Ovary (tissue), 9 donors: ENCODE measurements around the gene SCAPER. TPM values are rescaled to one million over a fixed set of nuclear protein-coding genes. Genes with fewer than 3 reads are reported as not detected.

Experiments used
- DNase-seq, 5 donors: peaks; one replicate each; pipeline ENCODE4 v3.0.0-alpha.2; 2019 to 2020
- H3K27ac ChIP-seq, 2 donors: fragments of 200-600 bp; one replicate each; pipeline versions ENCODE4 v1.5.1 to v1.8.0; 2019 to 2022
- H3K27me3 ChIP-seq: fragments of 200-600 bp; one replicate; pipeline ENCODE4 v1.8.0; 2022
- H3K36me3 ChIP-seq: fragments of 200-600 bp; sonication (generic); one replicate; pipeline ENCODE4 v1.5.1; 2019
- H3K4me1 ChIP-seq: one replicate; pipeline ENCODE4 v1.8.1; 2013; ENCODE audit warnings: mild to moderate bottlenecking, moderate library complexity; ENCODE audit not compliant: insufficient read depth
- H3K4me3 ChIP-seq: fragments of 200-600 bp; sonication (generic); one replicate; pipeline ENCODE4 v1.5.1; 2017
- H3K9me3 ChIP-seq, 2 donors: fragments of 200-600 bp in 1 of 2; sonication (generic) in 1 of 2; one replicate each; pipeline versions ENCODE4 v1.5.1 to v1.8.1; 2013 to 2019; ENCODE audit warnings: mild to moderate bottlenecking in 1 of 2, moderate library complexity in 1 of 2
- CTCF ChIP-seq, 3 donors: fragments of 450-650 bp in 2 of 3; fragments of 200-600 bp in 1 of 3; IDR thresholded peaks; one replicate each; pipeline versions ENCODE4 v1.5.1 to v1.8.0; 2016 to 2022; ENCODE audit warnings: antibody characterized with exemption in 3 of 3, mild to moderate bottlenecking in 1 of 3
- EP300 ChIP-seq: sonication (generic); formaldehyde crosslinking; IDR thresholded peaks from one replicate; pipeline ENCODE4 v1.6.1; 2017; ENCODE audit warnings: antibody characterized with exemption
- POLR2A ChIP-seq: fragments of 450-650 bp; IDR thresholded peaks from one replicate; pipeline ENCODE4 v1.6.1; 2017; ENCODE audit warnings: antibody characterized with exemption, mild to moderate bottlenecking, moderate library complexity
- WGBS, 3 donors: extraction: QIAGEN DNeasy Blood & Tissue Kit in 1 of 3; methylation state at CpG; one replicate each; pipeline versions ENCODE4 v1.1.5 to v1.1.7; 2013 to 2017; 5-methylcytosine and 5-hydroxymethylcytosine counted together
- intact Hi-C, 4 donors: fragments of 100-400 bp; cut with DNase I; formaldehyde crosslinking; loops; one replicate each; pipeline versions ENCODE4 v1.11.0 to v1.15.1; 2022 to 2023
- polyA plus RNA-seq, 2 donors: library from polyadenylated mRNA; stranded (reverse); fragments of 200-250 nt in 1 of 2; fragments of 350-450 nt in 1 of 2; fragmentation: Illumina TruSeq in 1 of 2; extraction: RNeasy Lipid Tissue Mini Kit (QIAGEN cat#74804) in 1 of 2; gene quantifications; one replicate each; pipeline ENCODE4 v1.2.3, GENCODE V29; 2013 to 2014
- total RNA-seq, 7 donors: library from RNA; depleted of rRNA in 2 of 7; stranded (reverse); fragments of >200 nt in 2 of 7; fragmentation: NEBNext Ultra II Directional in 3 of 7; extraction: Animal tissue kit (Norgen Biotek cat#: 25700) in 3 of 7; gene quantifications; one replicate each; pipeline versions ENCODE4 v1.1.0 to v1.2.4, GENCODE V29; 2016 to 2023
- donor health status: DM: no; HTN: no; CAD: no; lungs with moderate emphysema.
- donor health status: DM: no; HTN: no; CAD: no.
- donor health status: Bipolar disorder and iron deficiency.
- donor health status: DM: yes; HTN: yes; CAD: no.
- donor health status: DM: no; HTN: no; CAD: no.
- donor health status: DM: yes; HTN: yes; CAD: no.

The SCAPER gene
- total and polyA plus RNA-seq, 9 donors, result 13.7 to 45.8 (median 27.9) TPM

- Histone ChIP-seq H3K4me3 (no peak overlapping the region), H3K9me3 (no peaks in the 10 kb centered on the region), H3K27ac (no peak overlapping the region), H3K36me3 (no peaks in the 10 kb centered on the region), H3K4me1 (no peaks in the 10 kb centered on the region), H3K27me3 (no peaks in the 10 kb centered on the region)
- intact Hi-C loops, result no loop called here
- no peak for TF ChIP-seq POLR2A
- TF ChIP-seq EP300, result no peak
- no peak for TF ChIP-seq CTCF (IDR thresholded peaks at IDR 0.05)
- DNase-seq, result no peak
These were observed 514.6 kb downstream of the SCAPER start for GRCh38 chr15:76390571-76390970.

GRCh38 chr15:76386926-76387325 is 518.2 kb downstream of the SCAPER start:
- TF ChIP-seq CTCF (IDR thresholded peaks at IDR 0.05) (no peak), EP300 (no peak), POLR2A (no peak)
- Histone ChIP-seq H3K36me3 (no peaks in the 10 kb centered on the region), H3K4me1 (no peaks in the 10 kb centered on the region), H3K27ac (no peak overlapping the region), H3K9me3 (no peaks in the 10 kb centered on the region), H3K27me3 (no peaks in the 10 kb centered on the region), H3K4me3 (no peak overlapping the region)
- WGBS, 3 donors, result 95 to 98% (median 95%) methylated on average over 2 of the region's 2 CpGs
- intact Hi-C loops, result no loop called here
- DNase-seq, result no peak

- intact Hi-C loops, result no loop called here
- Histone ChIP-seq H3K27me3 (no peaks in the 10 kb centered on the region), H3K4me3 (no peak overlapping the region), H3K4me1 (no peaks in the 10 kb centered on the region), H3K36me3 (no peaks in the 10 kb centered on the region), H3K27ac (no peak overlapping the region), H3K9me3 (no peaks in the 10 kb centered on the region)
- DNase-seq, result no peak
- no peak for TF ChIP-seq EP300
- TF ChIP-seq CTCF (IDR thresholded peaks at IDR 0.05), result no peak
- no peak for TF ChIP-seq POLR2A
- 96 to 98% (median 97%) methylated on average over 2 of the region's 2 CpGs for WGBS, 3 donors
These were observed 519.0 kb downstream of the SCAPER start for GRCh38 chr15:76386178-76386577.

- intact Hi-C loops, result no loop called here
- H3K4me1 ChIP-seq, result no peaks in the 10 kb centered on the region
- WGBS, 3 donors, result 90 to 92% (median 91%) methylated on average over 2 of the region's 2 CpGs
- H3K4me3 ChIP-seq, result no peak overlapping the region
- DNase-seq, result no peak
- no peaks in the 10 kb centered on the region for H3K27me3 ChIP-seq
- H3K27ac ChIP-seq, result no peak overlapping the region
- no peaks in the 10 kb centered on the region for H3K36me3 ChIP-seq
- TF ChIP-seq POLR2A, result no peak
- TF ChIP-seq EP300, result no peak
- TF ChIP-seq CTCF (IDR thresholded peaks at IDR 0.05), result no peak
- H3K9me3 ChIP-seq, result no peaks in the 10 kb centered on the region
These were observed 520.7 kb downstream of the SCAPER start for GRCh38 chr15:76384409-76384808.
